ENCODE results near the gene TRIP10.

- no peak for TF ChIP-seq CTCF (IDR thresholded peaks at IDR 0.05)
- TF ChIP-seq EZH2 (IDR thresholded peaks at IDR 0.05), result no peak
- TF ChIP-seq EZH2phosphoT487 (IDR thresholded peaks at IDR 0.05), result no peak
These were observed 9.8 kb upstream of the TRIP10 start for GRCh38 chr19:6729573-6730152.
